GM18861 (cell line): ENCODE data around the gene RBM20.
"Not testable (repeated sequence)": the region's sequence is repeated elsewhere in the genome, so short reads cannot be mapped to it uniquely, and the experiment has no call there.

Experiments used
- ATAC-seq: cut with Tn5 transposase; IDR thresholded peaks from one replicate; pipeline ENCODE4 v1.9.1; 2021; ENCODE audit not compliant: unreplicated experiment

RBM20 gene

DNA sequence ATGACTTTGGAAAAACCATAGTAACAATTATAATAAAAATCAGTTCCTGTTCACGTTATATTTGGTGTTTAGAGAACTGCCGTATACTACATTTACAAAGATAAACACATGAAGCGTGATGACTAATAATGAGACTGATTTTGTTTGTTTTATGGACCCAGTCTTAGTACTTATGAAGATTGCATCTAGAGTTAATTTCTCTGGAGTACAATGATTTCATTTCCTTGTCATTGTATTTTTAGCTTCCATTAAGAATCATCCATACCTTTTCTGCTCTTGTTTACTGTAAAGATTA, 2.9 kb downstream of the RBM20 start:
- ATAC-seq = no peak

DNA sequence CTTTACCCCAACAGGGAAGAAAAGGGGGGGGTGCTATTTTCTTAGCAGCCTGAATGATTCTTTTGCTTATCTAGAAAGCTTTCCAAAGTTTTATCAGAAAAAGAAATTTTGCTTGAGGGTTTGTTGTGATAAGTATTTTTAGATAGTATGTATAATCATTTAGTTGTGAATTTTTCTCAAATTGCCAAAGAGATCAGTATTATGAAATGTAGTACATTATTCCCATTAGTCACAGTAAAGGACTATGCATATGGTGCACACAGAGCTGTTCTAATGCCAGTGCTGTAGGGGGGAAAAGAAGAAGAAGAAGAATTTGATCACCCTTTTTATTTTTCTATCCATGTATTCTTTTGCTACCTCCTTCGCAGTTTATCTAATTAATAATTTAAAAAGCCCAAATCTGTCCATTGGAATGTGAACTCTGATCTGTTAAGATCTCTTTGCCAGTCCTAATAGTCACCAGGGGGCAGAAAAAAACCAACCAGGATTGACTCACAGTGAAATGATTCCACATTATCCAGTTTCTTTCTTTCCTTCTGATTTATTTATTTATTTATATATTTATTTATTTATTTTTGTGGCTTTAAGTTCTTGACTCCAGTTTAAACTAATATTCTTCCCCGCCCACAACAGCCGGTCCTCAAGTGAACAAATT, 4.7 kb downstream of the RBM20 start:
- no peak for ATAC-seq

DNA sequence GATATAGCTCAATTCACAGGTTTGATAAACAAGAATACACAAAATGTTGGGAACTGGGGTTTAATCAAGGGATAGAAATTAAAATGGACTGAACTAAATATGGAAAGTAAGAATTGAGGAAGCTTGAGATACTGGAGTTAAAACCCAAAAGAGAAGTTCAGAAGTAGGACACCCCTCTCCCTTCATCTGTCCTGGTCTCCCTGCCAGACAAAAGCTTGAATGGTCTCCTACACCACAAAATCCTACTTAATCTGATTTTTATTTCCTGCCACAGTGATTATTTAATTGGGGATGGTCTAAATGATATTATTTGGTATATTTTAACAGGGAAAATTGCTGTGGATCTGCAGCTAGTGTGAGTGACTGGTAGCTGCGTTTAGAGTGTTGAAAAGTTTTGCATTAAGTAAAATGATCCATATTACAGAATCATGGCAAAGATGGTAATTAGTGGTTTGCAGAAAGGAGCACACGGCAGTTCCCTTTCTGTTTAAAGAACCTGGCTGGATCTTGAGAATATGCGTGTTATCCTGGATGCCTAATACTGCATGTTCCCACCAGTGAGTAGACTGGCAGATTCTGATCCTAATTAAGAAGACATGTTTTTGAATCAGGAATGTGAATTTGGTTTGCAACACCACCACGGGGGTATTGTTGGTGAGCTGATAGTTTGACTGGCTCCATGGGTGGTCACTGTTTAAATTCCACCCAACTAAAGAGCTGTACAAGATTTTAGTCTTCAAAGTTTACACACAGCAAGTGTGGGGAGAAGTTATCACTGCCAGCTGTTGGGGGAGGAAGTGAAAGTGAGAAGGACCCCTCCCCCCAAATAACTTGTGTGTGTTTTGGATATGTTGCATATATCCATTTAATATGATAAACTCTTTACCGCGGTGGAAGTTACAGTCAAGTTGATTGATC, 5.5 kb downstream of the RBM20 start:
- ATAC-seq = no peak

DNA sequence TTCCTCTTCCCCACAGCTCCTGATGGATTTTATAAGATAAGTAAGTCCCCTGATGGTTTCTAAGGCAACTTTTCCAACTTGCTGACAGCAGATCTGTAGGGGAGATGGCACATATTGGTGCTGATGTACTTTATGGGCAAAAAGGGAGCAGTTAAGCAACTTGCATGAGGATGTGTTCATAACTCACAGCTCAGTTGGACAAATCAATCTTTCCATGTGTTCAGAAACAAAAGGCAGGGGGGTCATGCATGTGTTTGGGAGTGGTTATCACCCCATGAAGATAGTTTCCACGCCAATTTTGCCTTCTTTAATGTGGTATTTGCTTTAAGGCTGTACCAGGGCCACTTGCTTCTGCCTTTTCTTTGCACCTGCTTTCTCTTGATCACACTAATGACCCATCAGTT, 6.1 kb downstream of the RBM20 start:
- no peak for ATAC-seq

DNA sequence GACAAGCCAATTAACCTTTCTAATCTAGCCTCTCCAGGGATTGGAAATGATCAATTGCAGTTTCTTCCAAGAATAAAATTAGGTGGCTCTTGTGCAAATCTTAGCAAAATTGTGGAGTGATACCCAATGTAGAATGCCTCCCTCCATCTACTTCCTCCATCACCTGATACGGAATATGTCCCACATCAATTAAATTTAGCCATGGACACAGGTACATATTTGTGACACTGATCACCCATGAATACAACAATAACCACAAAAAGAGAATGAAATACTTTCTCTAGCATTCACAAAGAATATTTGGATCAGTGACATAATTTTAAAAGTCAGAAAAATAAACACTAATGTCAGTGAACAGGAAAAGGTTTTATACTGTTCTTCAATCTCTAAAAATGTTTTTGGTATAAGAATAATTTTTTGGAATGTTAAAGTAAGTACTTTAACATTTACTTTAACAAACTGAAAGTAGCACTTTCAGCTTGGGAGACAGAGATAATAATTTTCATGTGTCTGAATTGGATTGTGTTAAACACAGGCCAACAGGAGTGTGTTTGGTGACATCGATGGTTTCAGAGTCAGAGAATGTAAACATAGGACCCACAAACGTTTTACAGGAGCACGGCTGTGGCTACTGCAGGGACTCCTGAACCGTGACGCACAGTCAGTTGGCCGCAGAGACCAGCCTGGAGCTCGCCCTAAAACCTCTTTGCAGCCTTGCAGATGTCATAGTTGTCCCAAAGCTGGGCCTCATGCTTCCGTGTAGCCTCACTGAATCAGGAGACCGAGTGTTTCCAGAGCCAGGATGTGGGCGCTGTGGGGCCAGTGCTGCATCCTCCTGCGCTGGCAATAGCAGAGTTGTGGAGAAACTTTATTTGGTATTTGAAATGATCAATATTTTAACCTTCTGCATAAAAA, 7.2 kb downstream of the RBM20 start:
- ATAC-seq = peak; percentile 84

DNA sequence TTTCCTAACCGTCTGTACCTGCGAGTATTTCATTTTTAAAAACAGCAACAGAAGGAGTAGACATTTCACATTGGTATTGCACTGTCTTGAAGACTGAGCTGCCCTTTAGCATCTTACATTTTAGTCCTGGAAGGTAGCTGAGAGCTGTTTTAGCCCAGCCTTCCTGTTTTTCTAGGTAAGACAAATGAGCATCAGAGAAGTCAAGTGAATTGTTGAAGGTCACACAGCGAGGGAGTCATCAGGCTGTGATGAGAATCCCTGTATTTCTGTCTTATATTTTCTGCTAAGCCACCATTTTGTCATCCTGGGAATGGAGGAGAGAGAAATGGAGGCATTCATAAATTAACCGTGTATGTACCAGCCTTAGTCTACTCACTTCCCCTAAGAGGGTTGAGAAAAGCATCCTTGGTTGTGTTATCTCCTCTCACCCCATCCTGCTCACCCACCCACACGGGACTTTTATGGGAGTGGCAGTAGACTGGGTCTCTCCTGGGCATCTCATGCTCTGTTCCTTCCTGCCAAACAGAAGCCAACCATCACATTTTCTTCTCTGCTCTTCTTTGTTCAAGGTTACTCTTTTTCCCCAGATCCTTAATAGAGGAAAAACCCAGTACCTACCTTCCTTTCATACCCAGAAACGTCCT, 8.5 kb downstream of the RBM20 start:
- ATAC-seq = no peak

DNA sequence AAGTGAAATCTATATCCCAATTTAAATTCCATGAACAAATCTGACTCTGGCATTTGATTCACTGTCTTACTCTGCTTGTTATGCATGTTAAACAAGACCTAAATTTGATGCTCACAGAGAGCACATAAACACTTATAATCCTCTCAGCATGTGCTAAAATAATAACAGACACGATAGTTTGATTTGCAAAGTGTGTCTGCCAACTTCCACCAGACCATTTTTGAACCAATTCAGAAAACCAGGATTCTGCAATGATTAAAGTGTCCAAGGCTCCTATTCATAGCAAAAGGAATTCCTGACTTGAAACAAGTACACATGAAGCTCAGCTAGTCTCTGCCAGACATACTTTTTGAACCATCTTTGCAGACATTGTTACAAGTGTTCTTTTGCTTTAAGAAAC, 11.2 kb downstream of the RBM20 start:
- ATAC-seq = no peak

DNA sequence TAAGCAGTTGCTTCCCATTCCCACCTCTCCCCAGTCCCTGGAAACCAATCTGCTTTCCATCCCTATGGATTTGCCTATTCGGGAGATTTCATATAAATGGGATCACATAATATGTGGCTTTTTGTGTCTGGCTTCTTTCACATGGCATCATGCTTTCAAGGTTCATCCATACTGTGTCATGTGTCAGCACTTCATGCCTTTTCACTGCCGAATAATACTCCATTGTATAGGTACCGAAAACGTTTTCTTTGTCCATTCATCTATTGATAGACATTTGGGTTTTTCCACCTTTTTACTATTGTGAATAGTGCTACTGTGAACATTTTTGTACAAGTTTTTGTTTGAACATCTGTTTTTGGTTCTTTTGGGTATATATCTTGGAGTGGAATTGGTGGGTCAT, 12.5 kb downstream of the RBM20 start:
- no peak for ATAC-seq

DNA sequence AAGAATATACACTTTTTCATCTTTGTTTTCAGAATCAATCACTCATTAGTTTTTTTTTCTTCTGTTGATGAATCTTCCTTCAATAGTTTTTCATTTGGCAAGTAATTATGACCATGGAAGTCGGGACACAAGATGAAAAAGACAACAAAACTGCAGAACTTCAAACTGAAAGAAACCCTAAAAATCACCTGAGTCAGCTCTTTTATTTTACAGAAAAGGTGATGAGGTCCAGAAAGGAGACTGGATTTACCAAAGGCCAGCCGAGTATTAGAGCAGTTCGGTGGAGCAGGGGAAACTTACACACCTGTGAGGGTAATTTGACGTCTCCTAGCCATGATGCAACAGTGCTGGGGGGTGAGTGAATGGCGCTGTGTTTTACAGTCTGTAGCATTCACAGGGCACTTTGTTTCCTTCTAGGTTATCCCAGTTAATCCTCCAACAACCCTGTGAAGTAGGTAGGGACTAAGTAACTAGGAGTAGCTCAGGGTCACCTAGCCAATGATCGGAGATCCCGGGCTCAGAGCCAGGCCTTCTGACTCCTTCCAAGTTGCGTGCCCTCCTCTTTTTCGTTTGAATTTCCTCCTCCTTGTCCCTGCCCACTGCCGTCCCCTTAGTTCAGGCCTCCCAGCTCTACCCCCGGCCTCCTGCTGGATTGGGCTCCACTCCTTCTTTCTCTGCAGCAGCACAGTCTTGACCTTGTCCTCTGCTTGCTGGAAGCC, 14.0 kb downstream of the RBM20 start:
- no peak for ATAC-seq

DNA sequence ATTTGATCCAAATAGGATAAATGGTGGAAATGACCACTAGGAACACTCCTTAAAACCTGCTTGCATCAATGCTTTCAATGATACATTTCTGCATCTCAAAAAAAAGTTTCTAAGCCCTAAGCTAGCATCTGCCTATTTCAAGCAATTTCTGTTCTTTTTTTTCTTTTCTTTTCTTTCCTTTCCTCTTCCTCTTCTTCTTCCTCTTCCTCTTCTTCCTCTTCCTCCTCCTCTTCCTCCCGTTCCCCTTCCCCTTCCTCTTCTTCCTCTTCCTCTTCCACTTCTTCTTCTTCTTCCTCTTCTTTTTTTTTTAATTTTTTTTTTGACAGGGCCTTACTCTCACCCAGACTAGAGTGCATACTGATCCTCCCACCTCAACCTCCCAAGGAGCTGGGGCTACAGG, 15.4 kb downstream of the RBM20 start:
- no peak for ATAC-seq

DNA sequence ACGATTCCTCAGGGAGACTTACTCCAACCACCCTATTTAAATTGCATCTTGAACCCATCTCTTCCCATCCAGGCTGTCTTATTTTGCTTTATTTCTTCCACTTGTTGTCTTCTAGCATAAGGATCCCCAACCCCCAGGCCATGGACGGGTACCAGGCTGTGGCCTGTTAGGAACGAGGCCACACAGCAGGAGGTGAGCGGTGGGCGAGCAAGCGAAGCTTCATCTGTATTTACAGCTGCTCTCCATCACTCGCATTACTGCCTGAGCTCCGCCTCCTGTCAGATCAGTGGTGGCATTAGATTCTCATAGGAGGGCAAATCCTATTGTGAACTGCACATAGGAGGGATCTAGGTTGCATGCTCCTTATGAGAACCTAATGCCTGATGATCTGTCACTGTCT, 16.2 kb downstream of the RBM20 start:
- ATAC-seq = not testable (repeated sequence)

DNA sequence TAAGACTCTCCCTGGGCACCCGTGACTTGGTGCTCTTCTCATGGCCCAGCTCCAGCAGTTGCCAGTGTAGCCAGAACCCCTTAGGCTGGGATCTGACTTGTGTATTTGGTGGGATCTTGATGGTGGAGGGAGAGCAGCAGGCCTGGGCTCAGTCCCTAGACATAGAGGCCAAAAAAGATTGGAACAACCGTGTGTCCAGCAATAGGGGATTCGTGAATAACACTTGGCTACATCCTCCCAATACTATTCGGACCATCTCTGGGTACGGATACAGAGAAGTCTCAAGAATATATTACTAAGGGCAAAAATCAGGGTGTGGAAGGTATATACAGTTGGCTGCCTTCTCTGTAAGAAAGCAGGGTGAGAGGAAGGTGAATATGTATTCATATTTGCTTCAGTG, 17.2 kb downstream of the RBM20 start:
- ATAC-seq = no peak

DNA sequence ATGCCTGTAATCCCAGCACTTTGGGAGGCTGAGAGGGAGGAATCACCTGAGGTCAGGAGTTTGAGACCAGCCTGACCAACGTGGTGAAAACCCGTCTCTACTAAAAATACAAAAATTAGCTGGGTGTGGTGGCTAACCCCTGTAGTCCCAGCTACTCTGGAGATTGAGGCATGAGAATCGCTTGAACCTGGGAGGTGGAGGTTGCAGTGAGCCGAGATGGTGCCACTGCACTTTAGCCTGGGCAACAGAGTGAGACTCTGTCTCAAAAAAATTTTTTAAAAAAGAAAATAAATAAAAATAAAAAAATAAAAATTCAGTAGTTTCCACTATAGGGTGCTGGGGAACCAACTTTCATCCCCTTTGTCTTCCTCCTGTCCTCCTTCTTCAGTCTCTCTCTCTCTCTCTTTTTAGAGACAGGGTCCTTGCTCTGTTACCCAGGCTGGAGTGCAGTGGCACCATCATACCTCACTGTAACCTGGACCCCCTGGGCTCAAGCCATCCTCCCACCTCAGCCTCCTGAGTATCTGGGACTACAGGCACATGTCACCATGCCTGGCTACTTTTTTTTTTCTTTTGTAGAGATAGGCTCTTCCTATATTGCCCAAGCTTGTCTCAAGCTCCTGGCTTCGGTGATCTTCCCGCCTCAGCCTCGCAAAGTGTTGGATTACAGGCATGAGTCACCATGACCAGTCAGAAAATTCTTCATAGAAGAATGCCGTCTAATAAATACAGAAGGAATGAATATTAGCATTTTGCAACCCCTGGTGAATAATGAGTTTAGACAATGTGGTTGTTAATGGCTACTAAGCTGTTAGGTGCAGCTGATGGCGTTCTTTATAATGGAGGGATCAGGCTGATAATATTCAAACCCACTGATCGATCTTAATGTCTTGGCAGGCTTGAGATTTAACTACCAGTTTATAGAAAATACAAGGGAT, 20.6 kb downstream of the RBM20 start:
- no peak for ATAC-seq

DNA sequence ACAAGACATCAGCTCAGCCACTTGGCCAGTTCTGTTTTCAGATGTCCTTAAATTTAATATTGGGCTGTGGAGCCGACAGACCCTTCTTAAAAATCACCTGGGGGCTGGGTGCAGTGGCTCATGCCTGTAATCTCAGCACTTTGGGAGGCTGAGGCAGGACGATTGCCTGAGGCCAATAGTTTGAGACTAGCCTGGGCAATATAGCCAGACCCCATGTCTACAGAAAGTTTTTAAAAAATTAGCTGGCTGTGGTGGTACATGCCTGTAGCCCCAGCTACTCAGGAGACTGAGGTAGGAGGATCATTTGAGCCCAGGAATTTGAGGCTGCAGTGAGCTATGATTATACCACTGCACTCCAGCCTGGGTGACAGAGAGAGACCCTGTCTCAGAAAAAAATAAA, 22.1 kb downstream of the RBM20 start:
- not testable (repeated sequence) for ATAC-seq

DNA sequence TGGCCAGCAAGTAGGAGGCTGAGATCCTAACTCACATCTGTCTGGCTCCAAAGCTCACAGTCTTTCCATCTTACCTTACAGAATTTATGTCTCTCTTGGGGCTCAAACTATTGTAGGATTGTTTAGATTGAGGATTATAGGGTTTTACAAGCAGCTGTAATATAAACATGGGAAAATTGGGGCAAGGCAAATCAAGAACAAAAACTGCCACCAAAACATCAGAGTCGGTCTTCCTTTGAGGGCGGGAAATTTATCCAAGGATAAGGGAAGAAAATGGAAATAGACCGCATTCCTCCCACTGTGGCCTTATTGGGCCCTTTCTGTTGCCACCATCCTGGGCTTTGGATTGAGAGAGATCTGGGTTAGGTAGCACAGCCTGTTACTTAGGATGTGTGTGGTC, 22.5 kb downstream of the RBM20 start:
- ATAC-seq = no peak

DNA sequence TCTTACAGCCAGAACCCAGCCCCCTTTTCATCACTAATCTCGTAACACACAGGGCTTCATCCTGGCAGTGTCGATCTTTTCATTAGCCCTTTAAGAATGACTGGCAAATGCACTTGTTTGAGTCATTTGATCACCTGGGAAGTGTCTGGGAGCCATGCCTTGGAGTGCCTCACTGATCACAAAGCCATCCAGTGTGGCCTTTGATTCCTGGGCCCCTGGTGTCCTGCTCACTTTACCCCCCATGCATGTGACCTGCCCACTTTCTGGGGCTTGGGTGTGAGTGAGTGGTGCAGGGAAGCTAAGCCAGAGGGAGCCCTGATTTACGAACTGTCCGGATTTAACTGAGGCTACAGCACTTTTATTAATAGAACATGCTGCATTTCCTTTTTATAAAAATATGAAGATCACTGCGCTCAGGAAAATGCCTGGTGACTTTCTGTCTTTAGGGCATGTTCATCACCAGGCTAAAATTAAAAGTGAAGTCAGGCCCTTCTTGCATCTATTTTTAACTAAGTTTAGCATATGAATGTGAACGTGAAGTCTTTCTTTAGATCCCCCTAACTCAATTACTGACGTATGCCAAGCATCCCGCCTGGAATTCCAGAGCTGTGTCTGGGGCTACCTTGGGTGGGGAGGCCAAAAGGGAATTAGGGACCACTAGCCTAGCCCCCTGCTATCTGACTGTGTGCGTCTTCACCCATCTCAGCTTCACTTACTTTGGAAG, 23.6 kb downstream of the RBM20 start:
- no peak for ATAC-seq

DNA sequence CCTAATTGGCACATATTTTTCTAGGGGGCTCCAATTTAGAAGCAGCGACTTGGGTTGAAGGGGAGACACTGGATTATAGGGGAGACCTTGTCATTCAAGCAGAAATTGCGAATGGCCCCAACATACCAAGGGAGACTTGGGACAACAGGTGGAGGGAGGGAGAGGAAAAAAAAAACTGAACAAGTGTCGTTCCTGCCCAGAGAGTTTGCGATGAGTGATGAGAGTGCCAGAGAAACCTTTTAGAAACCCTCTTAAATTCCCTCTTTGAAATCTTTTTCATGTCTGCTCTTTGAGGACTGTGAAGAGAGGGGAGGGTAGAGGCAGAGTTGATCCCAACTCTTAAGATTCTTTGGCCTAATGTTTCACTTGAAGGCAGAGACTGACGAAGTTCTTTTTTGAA, 24.3 kb downstream of the RBM20 start:
- no peak for ATAC-seq

DNA sequence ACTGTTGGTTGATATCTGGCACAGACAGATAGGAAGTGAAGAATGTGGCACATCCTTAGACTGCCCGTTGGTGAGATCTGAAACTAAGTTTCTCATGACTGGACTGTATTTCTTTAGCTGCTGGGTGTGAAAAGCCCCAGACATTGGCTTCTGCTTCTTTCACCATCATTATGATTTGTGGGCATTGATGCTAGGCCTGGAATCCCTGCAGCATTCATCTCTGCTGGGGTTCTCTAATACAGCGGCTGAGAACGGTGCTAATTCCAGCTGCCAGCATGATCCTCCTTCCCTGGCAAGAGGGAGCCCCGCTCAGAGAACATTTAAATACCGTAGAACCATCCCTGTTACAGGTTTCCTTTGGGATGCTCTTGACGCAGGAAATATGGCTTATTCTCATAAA, 26.2 kb downstream of the RBM20 start:
- no peak for ATAC-seq
